Measurements from ENCODE around the gene FAM187B.

The FAM187B gene

GRCh38 chr19:35261356-35262100, 33.0 kb upstream of the FAM187B start:
- TF ChIP-seq, protein P1, sequence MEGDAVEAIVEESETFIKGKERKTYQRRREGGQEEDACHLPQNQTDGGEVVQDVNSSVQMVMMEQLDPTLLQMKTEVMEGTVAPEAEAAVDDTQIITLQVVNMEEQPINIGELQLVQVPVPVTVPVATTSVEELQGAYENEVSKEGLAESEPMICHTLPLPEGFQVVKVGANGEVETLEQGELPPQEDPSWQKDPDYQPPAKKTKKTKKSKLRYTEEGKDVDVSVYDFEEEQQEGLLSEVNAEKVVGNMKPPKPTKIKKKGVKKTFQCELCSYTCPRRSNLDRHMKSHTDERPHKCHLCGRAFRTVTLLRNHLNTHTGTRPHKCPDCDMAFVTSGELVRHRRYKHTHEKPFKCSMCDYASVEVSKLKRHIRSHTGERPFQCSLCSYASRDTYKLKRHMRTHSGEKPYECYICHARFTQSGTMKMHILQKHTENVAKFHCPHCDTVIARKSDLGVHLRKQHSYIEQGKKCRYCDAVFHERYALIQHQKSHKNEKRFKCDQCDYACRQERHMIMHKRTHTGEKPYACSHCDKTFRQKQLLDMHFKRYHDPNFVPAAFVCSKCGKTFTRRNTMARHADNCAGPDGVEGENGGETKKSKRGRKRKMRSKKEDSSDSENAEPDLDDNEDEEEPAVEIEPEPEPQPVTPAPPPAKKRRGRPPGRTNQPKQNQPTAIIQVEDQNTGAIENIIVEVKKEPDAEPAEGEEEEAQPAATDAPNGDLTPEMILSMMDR (IDR thresholded peaks at IDR 0.05; ENCODE audit: control insufficient read depth, insufficient read depth, low read depth, low read length, missing control alignments), result no peak
- H3K4me3 ChIP-seq (ENCODE audit: control insufficient read depth, low read depth, low read length), result no peak overlapping the region
- no peak for DNase-seq (ENCODE audit: low read depth)

DNA sequence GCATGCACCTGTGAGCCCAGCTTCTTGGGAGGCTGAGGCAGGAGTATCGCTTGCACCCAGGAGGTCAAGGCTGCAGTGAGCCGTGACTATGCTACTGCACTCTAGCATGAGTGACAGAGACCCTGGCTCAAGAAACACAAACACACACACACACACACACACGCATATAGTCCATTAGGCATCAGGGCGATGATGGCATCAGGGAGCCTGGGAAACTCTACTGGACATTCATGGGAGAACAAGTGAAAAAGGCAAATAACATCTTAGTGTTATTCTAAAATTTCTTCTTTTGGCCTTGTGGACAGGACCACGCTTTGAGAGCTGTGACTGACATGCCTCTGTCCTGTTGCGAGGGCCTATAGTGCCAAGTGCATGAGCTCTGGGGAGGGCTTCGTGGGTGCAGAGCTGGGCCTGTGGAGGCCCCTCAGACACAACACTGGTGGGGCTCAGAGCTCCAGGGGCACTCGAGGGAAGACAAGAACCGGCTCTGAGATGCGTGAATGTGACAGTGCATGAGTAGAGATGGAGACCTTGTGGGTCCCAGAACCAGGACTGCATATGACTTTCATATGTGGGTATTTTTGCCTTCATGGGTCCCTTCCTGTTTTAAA, 32.3 kb upstream of the FAM187B start:
- TF ChIP-seq, protein P1 (IDR thresholded peaks at IDR 0.05; ENCODE audit: control insufficient read depth, insufficient read depth, low read depth, low read length, missing control alignments), result no peak
- no peak overlapping the region for H3K4me3 ChIP-seq (ENCODE audit: control insufficient read depth, low read depth, low read length)
- DNase-seq (ENCODE audit: low read depth), result no peak

DNA sequence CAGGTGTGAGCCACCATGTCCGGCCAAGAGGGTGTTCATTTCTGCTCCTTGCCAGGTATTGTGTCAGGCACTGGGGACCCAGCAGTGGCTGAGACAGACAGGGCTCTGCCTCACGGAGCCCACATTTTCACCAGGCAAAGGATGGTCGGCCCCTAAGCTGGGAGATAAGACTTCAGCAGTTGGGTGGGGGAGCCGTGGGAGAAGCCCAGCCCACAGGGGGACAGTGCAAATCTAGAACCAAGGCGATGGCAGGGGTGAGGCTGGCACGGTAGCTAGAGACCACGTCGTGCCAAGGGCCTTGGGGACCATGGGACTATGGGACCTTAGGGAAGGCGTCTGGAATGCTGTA, 28.5 kb upstream of the FAM187B start:
- no peak for DNase-seq (ENCODE audit: low read depth)
- no peak overlapping the region for H3K4me3 ChIP-seq (ENCODE audit: control insufficient read depth, low read depth, low read length)
- TF ChIP-seq, protein P1 (IDR thresholded peaks at IDR 0.05; ENCODE audit: control insufficient read depth, insufficient read depth, low read depth, low read length, missing control alignments), result no peak

DNA sequence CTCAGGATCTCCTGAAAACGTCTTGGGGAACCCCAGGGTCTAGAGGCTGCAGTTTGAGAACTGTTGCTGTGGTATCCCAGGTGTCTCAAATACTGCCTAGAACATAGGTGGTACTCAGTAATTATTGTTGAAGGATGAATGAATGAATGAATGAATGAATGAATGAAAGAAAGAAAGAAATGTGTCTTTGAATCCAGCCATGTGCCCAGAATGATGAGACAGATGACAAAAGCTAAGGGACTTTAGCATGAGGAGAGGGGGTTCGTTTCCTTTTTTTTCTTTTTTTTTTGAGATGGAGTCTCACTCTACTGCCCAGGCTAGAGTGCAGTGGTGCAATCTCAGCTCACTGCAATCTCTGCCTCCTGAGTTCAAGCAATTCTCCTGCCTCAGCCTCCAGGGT, 28.0 kb upstream of the FAM187B start:
- DNase-seq (ENCODE audit: low read depth), result no peak
- TF ChIP-seq, protein P1 (IDR thresholded peaks at IDR 0.05; ENCODE audit: control insufficient read depth, insufficient read depth, low read depth, low read length, missing control alignments), result no peak
- no peak overlapping the region for H3K4me3 ChIP-seq (ENCODE audit: control insufficient read depth, low read depth, low read length)

GRCh38 chr19:35254341-35255297, 26.1 kb upstream of the FAM187B start:
- TF ChIP-seq, protein P1 (IDR thresholded peaks at IDR 0.05; ENCODE audit: control insufficient read depth, insufficient read depth, low read depth, low read length, missing control alignments), result no peak
- no peak for DNase-seq (ENCODE audit: low read depth)

More at GRCh38 chr19:35254341-35255297, 26.1 kb upstream of the FAM187B start:
- H3K4me3 ChIP-seq (ENCODE audit: control insufficient read depth, low read depth, low read length), result no peak overlapping the region

Data from AG09309 (cell line).